NCI-H2107 (cell line): Measurements from ENCODE around the gene MDP1.

Experiments used
- DNase-seq: peaks from one replicate; lab custom pipeline; 2025; lab: John Stamatoyannopoulos, UW

MDP1 gene

GRCh38 chr14:24181371-24182077, 34.3 kb downstream of the MDP1 start:
- no peak for DNase-seq

GRCh38 chr14:24179961-24180796, 35.7 kb downstream of the MDP1 start:
- peak; percentile 75 for DNase-seq

GRCh38 chr14:24179294-24179960, 36.4 kb downstream of the MDP1 start:
- DNase-seq: no peak

GRCh38 chr14:24178399-24179178, 37.3 kb downstream of the MDP1 start:
- DNase-seq: no peak

- DNase-seq: no peak
Observed at GRCh38 chr14:24177891-24178290, 38.0 kb downstream of the MDP1 start.

- DNase-seq: no peak
Observed at GRCh38 chr14:24177041-24177825, 38.6 kb downstream of the MDP1 start.

GRCh38 chr14:24176599-24176998, 39.3 kb downstream of the MDP1 start:
- no peak for DNase-seq

- no peak for DNase-seq
Observed at GRCh38 chr14:24172871-24173281, 43.0 kb downstream of the MDP1 start.

GRCh38 chr14:24172261-24172860, 43.5 kb downstream of the MDP1 start:
- no peak for DNase-seq

GRCh38 chr14:24171422-24172260, 44.2 kb downstream of the MDP1 start, which contains the start of gene REC8:
REC8 (plus strand) TSS chr14:24172080; CDS start chr14:24172553, 473 bp downstream.
- DNase-seq: peak; percentile 100

GRCh38 chr14:24167469-24168114, 48.3 kb downstream of the MDP1 start:
- DNase-seq: no peak

GRCh38 chr14:24165785-24166184, 50.1 kb downstream of the MDP1 start:
- no peak for DNase-seq

- no peak for DNase-seq
Observed at GRCh38 chr14:24164518-24164991, 51.3 kb downstream of the MDP1 start.
